ENCODE data around the gene RAD51B.

GRCh38 chr14:68099495-68100045 is 280.0 kb downstream of the RAD51B start:
- TF ChIP-seq CTCF (conservative IDR thresholded peaks at IDR 0.05), result no peak
- no peak for TF ChIP-seq ZFX (IDR thresholded peaks at IDR 0.05)

Measured in C4-2B (cell line).